ENCODE measurements around the gene CPLX1.
"Not testable (repeated sequence)": the region's sequence is repeated elsewhere in the genome, so short reads cannot be mapped to it uniquely, and the experiment has no call there.

The CPLX1 gene

GRCh38 chr4:818106-818921, 7.6 kb downstream of the CPLX1 start:
- DNase-seq, result no peak

GRCh38 chr4:815464-816146, 10.3 kb downstream of the CPLX1 start:
- DNase-seq, result no peak

GRCh38 chr4:814312-814850, 11.5 kb downstream of the CPLX1 start:
- no peak for DNase-seq

- DNase-seq, result no peak
Observed at GRCh38 chr4:813900-814299, 12.0 kb downstream of the CPLX1 start.

- no peak for DNase-seq
Observed at GRCh38 chr4:808860-809570, 16.9 kb downstream of the CPLX1 start.

GRCh38 chr4:807792-808191, 18.1 kb downstream of the CPLX1 start:
- DNase-seq, result no peak

GRCh38 chr4:806979-807378, 18.9 kb downstream of the CPLX1 start:
- not testable (repeated sequence) for DNase-seq

- no peak for DNase-seq
Observed at GRCh38 chr4:804804-805203, 21.1 kb downstream of the CPLX1 start.

- no peak for DNase-seq
Observed at GRCh38 chr4:803884-804283, 22.0 kb downstream of the CPLX1 start.

- DNase-seq, result no peak
Observed at GRCh38 chr4:801436-802124, 24.3 kb downstream of the CPLX1 start.

GRCh38 chr4:797066-797465, 28.9 kb downstream of the CPLX1 start:
- no peak for DNase-seq

- no peak for DNase-seq
Observed at GRCh38 chr4:796206-796605, 29.7 kb downstream of the CPLX1 start.

GRCh38 chr4:795726-796119, 30.2 kb downstream of the CPLX1 start:
- DNase-seq, result no peak

GRCh38 chr4:794900-795725, 30.8 kb downstream of the CPLX1 start:
- no peak for DNase-seq

- DNase-seq, result no peak
Observed at GRCh38 chr4:793941-794621, 31.8 kb downstream of the CPLX1 start.

- DNase-seq, result no peak
Observed at GRCh38 chr4:793093-793861, 32.7 kb downstream of the CPLX1 start.

GRCh38 chr4:792626-793092, 33.3 kb downstream of the CPLX1 start:
- DNase-seq, result no peak

GRCh38 chr4:791898-792625, 33.9 kb downstream of the CPLX1 start:
- no peak for DNase-seq

GRCh38 chr4:791252-791897, 34.6 kb downstream of the CPLX1 start:
- DNase-seq, result no peak
